GM12874 (cell line): ENCODE results near the gene VAPA.

Source experiments
- TF ChIP-seq, protein P1 (sequence below): IDR thresholded peaks from 2 replicates; pipeline ENCODE4 v1.5.1; 2011; ENCODE audit warnings: low read depth, mild to moderate bottlenecking, control low read depth, low read length, moderate library complexity; ENCODE audit not compliant: insufficient read depth

VAPA gene

DNA sequence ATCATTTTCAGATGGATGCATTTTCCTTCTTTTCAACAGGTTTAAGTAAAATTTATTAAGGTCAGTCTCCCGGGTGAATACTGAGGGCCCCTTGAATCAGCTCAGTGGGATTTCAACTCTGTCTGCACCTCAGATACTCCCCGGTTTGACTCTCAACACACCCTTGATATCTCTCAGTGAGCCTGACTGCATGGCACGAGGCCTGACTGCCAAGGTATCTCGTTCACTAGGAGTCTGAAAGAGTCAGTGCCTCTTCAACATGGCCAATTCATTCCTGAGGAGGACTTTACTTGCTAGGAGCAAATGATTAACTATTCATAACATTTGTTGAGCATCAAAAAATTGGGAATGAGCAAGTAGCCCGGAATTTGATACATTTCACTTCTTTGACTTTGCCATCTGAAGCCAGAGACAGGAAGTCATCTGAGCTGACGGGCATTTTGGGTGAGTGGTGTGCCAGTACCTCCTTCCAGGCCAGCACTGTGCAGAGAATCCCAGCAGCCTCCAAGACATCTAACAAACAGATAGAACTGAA is 81.0 kb downstream of the VAPA start:
- TF ChIP-seq, protein P1, sequence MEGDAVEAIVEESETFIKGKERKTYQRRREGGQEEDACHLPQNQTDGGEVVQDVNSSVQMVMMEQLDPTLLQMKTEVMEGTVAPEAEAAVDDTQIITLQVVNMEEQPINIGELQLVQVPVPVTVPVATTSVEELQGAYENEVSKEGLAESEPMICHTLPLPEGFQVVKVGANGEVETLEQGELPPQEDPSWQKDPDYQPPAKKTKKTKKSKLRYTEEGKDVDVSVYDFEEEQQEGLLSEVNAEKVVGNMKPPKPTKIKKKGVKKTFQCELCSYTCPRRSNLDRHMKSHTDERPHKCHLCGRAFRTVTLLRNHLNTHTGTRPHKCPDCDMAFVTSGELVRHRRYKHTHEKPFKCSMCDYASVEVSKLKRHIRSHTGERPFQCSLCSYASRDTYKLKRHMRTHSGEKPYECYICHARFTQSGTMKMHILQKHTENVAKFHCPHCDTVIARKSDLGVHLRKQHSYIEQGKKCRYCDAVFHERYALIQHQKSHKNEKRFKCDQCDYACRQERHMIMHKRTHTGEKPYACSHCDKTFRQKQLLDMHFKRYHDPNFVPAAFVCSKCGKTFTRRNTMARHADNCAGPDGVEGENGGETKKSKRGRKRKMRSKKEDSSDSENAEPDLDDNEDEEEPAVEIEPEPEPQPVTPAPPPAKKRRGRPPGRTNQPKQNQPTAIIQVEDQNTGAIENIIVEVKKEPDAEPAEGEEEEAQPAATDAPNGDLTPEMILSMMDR: no peak

DNA sequence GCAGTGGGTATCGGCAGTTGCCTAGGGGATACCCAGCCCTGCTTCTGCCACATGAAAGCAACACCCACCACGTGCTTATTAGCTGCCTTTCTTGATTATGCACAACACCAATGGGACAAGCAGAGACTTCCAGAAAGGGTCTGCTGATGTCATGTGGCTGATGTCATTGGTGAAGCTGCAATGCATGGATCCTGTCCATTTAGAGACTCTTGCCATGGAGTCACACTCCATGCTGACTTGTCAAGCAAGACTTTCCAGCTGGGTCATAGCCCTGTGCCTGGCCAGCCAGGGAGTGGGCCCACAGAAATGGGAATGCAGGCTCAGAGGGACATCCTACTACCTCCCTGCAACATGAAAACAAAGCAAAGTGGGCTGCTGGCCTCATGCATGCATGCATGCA is 81.8 kb downstream of the VAPA start:
- TF ChIP-seq, protein P1: no peak

DNA sequence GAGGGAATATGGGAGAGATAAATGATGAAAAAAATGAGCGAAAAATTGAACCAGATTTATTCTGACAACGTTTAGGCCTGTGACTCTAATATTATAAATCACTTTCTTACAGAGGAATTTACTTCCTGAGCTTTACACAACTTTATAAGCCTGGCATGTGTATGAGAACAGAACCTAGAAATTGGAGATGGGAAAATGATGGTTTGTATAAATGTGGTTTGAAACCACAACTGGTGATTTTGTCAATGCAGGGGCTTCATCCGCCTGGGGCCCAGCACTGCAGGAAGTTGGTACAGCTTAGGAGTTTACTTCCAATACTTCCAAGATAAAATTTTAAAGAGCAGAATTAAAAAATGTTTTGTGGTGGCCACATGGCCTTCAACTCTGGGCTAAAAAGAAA is 82.3 kb downstream of the VAPA start:
- TF ChIP-seq, protein P1: no peak

DNA sequence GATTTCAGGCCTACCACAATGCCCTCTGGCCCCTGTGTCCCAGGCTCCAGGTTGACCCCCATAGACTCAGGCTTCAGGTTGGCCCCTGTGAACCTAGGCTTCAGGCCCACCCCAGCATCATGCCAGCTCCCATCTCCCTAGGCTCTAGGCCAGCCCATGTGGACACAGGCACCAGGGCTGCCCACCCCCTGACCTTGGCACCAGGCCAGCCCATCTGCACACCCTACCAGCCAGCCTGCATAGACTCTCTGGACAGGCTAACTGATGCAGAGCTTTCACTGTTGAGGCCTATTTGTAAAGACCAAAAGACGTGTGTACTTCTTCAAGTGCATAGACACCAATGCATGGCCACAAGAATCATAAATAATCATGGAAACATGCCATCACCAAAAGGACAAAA is 83.9 kb downstream of the VAPA start:
- TF ChIP-seq, protein P1: no peak

DNA sequence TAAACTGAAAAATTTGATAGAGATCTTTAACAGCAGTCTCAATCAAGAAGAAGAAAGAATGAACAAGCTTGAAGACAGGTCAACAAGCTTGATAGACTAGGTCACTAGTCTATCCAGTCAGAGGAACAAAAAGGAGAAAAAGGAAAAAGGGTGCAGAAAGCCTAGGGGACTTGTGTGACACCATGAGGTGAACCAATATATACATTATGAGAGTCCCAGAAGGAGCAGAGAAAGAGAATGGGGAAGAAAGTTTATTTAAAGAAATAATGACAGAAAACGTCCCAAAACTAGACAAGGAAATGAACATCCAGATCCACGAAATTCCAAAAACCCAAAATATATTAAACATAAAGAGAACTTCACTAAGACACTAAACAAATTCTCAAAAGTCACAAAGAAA is 84.5 kb downstream of the VAPA start:
- TF ChIP-seq, protein P1: no peak

DNA sequence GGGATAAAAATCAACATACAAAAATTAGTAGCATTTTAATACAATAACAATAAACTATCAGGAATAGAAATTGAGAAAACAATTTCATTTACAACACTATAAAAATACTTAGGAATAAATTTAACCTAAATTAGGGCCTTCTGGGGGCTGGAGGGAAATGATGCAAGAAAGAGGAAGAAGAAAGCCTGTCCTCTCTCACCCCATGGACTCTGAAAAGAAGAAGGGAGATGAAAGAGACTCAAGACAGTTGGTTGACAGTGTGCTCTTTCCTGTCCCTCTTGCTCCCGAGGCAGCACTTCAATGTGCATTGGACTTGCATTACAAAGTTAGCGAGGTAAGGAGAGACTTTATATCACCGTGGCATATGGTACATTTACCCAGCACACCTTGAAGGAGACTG is 88.5 kb downstream of the VAPA start:
- TF ChIP-seq, protein P1: no peak

DNA sequence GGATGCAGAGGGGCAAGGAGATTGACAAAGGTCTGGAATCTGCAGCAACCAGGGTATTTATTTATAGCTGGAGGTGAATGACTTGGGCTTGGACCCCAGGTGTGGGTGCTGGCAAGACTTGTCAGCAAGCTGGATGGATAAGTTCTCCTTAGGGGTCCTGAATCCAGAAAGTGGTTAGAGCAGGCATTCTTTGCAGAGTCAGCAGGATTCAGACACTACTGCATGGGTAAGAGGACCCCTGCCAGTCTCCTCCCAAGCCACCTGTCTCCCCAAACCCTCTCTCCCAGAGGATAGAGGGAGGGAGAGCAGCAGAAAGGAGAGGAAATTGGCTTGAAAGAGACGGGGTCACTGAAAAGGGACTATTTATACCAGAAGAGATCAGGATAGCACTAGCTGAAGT is 89.5 kb downstream of the VAPA start:
- TF ChIP-seq, protein P1: no peak
